AG04450 (cell line): ENCODE data around the gene EPS8L3. TPM values are rescaled to one million over a fixed set of nuclear protein-coding genes. Genes with fewer than 3 reads are reported as not detected.

Source experiments
- CTCF ChIA-PET: fragments of 300-600, 350-600 bp; formaldehyde crosslinking; extraction: SDS; loops from one replicate; lab custom pipeline; 2022; ENCODE audit warnings: antibody characterized with exemption, inconsistent platforms; lab: Charles Lee
- POLR2A ChIA-PET: fragments of 350-600 bp; formaldehyde crosslinking; extraction: SDS; loops from one replicate; lab custom pipeline; 2021; ENCODE audit warnings: antibody characterized with exemption, inconsistent platforms; lab: Yijun Ruan, JAX
- DNase-seq: peaks from one replicate; pipeline ENCODE4 v3.0.0-alpha.2; 2011; ENCODE audit warnings: low read depth, low spot score
- H3K27ac ChIP-seq: one replicate; pipeline ENCODE4 v1.5.1; 2012; ENCODE audit warnings: low read depth, low read length, control low read depth
- H3K27me3 ChIP-seq: one replicate; pipeline ENCODE4 v1.6.0; 2012; ENCODE audit warnings: low read length; ENCODE audit not compliant: control insufficient read depth, insufficient read depth
- H3K4me3 ChIP-seq: 2 replicates; pipeline ENCODE4 v1.5.1; 2011; ENCODE audit warnings: mild to moderate bottlenecking, low read depth, low read length, control low read depth
- H3K9me3 ChIP-seq: 2 replicates; pipeline ENCODE4 v1.5.1; 2012; ENCODE audit warnings: low read length; ENCODE audit not compliant: control insufficient read depth, insufficient read depth
- CTCF ChIP-seq: IDR thresholded peaks from 2 replicates; pipeline ENCODE4 v1.5.1; 2011; ENCODE audit warnings: low read depth, low read length, control low read depth, inconsistent platforms
- polyA plus RNA-seq: library from polyadenylated mRNA; depleted of rRNA; stranded (reverse); fragments of >200 nt; gene quantifications from 2 replicates; pipeline ENCODE4 v1.2.3, GENCODE V29; 2011

Gene EPS8L3
- polyA plus RNA-seq, 1 experiment: not detected

DNA sequence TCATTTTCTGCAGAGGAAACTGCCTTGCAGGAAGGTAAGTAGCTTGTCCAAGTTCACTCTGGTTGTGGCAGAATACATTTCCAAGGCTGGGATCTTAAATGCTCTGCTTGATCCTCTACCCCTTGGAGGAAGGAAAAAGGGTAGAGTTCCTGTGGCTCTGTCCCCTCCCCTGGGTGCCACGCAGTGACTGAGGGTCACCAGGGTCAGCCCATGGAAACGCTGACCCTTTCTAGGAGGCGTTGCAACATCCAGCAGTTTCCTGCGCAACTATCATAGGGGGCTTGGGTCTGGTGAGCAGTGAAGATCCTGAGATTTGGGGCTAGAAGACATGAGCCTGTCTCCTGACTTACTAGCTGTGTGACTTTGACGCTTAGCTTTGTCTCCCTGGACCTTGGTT lies 29.4 kb upstream of the EPS8L3 start:
- H3K27me3 ChIP-seq: no peaks in the 10 kb centered on the region
- CTCF ChIA-PET: interaction anchor here (0.9 to 3.5 kb wide), 3 partner anchors 15 to 191 kb away, joined by 3 to 31 read pairs (median 16); partner anchors contain the start of gene AHCYL1
- POLR2A ChIA-PET: interaction anchor here (2.3 kb wide), 1 partner anchor 192 kb away, joined by 14 read pairs; the partner anchor contains the start of gene AHCYL1
- H3K4me3 ChIP-seq: no peak overlapping the region
- H3K9me3 ChIP-seq: peaks cover 2% of the 10 kb centered on the region; the same call in 1 of the 2 replicates
- DNase-seq: no peak
- H3K27ac ChIP-seq: no peak overlapping the region
- no peak for TF ChIP-seq CTCF

- Histone ChIP-seq H3K27me3 (no peaks in the 10 kb centered on the region), H3K27ac (peak overlapping the region; percentile 77), H3K9me3 (peaks cover 8% of the 10 kb centered on the region), H3K4me3 (0 out of 2 replicates have a peak overlapping the region, but pooled peaks have one; percentile 10)
- POLR2A ChIA-PET: interaction anchor here (0.6 to 2.3 kb wide), 4 partner anchors 9 to 193 kb away, joined by 3 to 14 read pairs (median 6); partner anchors contain the start of gene AHCYL1
- peak; percentile 88 for DNase-seq
- peak; percentile 72 for TF ChIP-seq CTCF
- CTCF ChIA-PET: interaction anchor here (0.6 to 3.5 kb wide), 12 partner anchors 10 to 246 kb away, joined by 3 to 31 read pairs (median 6); partner anchors contain the start of gene AHCYL1
Measured at GRCh38 chr1:109792056-109792831, 28.5 kb upstream of the EPS8L3 start.

DNA sequence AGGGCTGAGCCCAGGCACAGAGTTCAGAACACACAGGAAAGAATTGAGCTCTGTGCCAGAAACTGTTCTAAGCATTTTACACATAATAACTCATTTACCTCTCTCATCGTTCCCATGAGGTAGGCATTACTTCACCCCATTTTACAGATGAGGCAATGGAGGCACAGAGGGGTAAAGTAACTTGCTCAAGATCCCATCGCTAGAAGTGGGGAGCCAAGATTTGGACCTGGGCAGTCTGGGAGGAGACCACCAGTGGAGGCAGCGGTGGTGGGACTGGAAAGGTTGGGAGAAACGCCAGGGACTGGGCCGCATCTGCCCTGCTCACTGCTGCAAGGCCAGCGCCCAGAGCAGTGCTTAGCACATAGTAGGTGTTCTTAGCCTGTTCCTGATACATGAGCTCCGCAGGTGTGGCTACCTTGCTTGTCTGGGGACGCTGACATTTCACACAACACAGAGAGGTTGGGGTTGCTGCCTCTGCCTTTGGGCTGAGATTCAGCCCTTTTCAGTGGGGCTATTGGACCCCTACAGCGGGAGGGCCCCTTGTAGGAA lies 27.8 kb upstream of the EPS8L3 start:
- CTCF ChIA-PET: interaction anchor here (0.6 to 3.5 kb wide), 14 partner anchors 9 to 246 kb away, joined by 3 to 31 read pairs (median 5); partner anchors contain the start of gene AHCYL1
- no peak for TF ChIP-seq CTCF
- Histone ChIP-seq H3K27ac (peak overlapping the region; percentile 77), H3K27me3 (no peaks in the 10 kb centered on the region), H3K9me3 (peaks cover 8% of the 10 kb centered on the region), H3K4me3 (no peak overlapping the region)
- POLR2A ChIA-PET: interaction anchor here (0.8 to 2.3 kb wide), 5 partner anchors 8 to 193 kb away, joined by 3 to 14 read pairs (median 4); partner anchors contain the start of gene AHCYL1
- no peak for DNase-seq

GRCh38 chr1:109790735-109791494 lies 27.2 kb upstream of the EPS8L3 start:
- H3K4me3 ChIP-seq: no peak overlapping the region
- TF ChIP-seq CTCF: peak; percentile 37
- ChIA-PET CTCF (interaction anchor here (0.6 to 3.5 kb wide), 10 partner anchors 8 to 216 kb away, joined by 3 to 31 read pairs (median 6); partner anchors contain the start of gene AHCYL1), POLR2A (interaction anchor here (0.8 to 1.4 kb wide), 3 partner anchors 86 to 194 kb away, joined by 3 to 4 read pairs (median 3); partner anchors contain the start of gene AHCYL1)
- DNase-seq: no peak
- no peak overlapping the region for H3K27ac ChIP-seq
- peaks cover 8% of the 10 kb centered on the region for H3K9me3 ChIP-seq
- H3K27me3 ChIP-seq: no peaks in the 10 kb centered on the region
